GM18505 (cell line): ENCODE results near the gene SYT17.

Experiments
- ATAC-seq: cut with Tn5 transposase; IDR thresholded peaks from one replicate; pipeline ENCODE4 v1.9.1; 2021; ENCODE audit not compliant: unreplicated experiment
- POLR2A ChIP-seq: IDR thresholded peaks from 4 replicates; pipeline ENCODE4 v1.6.1; 2011; ENCODE audit warnings: borderline replicate concordance; ENCODE audit not compliant: insufficient read depth, insufficient read length; ENCODE audit errors: extremely low read depth

SYT17 gene

GRCh38 chr16:19308392-19308791, 140.4 kb downstream of the SYT17 start:
- ATAC-seq: no peak
- TF ChIP-seq POLR2A: no peak

DNA sequence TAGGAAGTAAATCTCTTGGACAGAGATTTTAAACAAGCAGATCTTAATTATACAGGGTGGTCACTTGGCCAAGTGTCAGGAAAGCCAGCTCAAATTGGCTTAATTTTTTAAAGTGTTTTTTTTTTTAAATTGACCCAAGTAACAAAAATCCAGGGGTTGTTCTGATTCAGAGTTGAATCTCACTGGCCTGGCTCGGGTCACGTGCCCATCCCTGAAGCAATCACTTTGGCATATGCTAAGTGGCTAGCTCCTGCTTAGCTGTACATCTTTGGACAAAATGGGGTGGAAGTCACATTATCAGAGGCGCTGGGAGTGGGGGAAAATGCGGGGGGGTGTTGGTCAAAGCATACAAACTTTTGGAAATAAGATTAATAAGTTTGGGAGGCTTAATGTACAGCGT, 141.1 kb downstream of the SYT17 start:
- no peak for TF ChIP-seq POLR2A
- ATAC-seq: no peak

DNA sequence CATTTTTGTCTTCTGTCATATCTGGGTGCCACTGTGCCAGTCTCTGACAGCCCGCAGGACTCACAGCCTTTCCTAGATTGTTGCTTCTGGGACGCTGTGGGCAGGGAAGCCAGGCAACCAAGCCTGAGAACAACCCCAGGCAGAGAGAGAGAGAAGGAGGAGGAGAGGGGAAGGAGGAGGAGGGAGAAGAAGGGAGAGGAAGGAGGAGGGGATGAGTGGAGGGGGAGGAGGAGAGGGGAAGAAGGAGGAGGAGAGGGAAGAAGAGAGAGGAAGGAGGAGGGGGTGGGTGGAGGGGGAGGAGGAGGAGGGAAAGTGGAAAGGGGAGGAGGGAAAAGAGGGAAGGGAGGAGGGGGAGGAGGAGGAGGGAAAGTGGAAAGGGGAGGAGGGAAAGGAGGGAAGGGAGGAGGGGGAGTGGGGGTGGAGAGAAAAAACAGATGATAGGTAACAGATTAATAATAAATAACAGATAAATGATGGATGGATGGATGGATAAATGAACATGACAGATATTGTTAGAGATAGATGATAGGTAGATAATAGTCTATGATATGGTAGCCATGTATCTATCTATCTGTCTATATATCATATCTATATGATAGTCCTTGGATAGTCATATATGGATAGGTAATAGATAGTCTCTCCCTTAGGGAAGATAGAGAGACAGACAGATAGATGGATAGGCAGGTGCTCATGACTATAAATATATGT, 146.8 kb downstream of the SYT17 start:
- no peak for TF ChIP-seq POLR2A

DNA sequence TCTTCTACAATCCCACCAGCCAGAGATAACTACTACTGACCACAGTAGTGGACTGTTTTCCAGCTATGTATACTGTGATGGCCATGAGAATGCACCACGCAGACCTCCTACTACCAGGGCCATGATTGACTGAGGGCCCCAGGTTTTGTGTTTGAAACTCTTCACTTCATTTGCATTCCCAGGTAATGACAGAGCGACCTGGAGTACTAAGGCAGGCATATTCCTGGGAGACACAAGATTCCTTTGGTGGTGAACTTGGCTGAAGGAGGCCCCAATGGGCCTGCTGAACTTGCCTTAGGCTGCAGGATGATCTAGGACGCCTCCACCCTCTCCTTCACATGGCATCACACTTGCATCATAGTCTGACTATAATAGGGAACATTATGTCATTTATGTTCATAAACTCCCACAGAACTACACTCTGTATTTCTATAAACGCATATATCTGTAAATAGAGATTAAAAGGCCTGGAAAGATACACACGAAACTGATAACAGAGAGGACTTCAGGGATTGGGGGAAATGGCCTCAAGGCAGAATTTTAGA, 147.9 kb downstream of the SYT17 start:
- TF ChIP-seq POLR2A: no peak
- no peak for ATAC-seq

More for the DNA sequence above, 146.8 kb downstream of the SYT17 start:
- no peak for ATAC-seq

DNA sequence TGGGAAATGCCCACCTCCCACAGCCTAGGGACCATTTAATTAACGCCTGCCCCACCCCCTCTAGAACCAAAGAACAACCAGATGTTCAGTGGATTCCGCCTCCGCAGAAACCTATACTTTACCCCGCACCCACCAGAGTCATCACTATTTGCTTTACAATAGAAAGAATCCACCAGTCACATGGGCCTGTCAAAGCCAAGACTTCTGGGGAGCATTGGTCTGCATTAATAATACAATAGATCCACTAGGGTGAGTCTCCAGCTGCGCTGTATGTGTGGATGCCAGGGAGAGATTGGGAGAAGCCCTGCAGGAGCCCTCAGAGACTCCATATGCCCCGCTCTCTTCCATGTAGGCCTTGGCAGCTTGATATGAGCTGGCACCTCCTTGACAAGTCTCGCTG, 148.8 kb downstream of the SYT17 start:
- TF ChIP-seq POLR2A: no peak
- ATAC-seq: no peak
